ENCODE results near the gene HSD11B1L. TPM values are rescaled to one million over a fixed set of nuclear protein-coding genes. Genes with fewer than 3 reads are reported as not detected.
A peak's percentile ranks its signal among the peaks of the same experiment; 100 is the strongest.
"Not testable (repeated sequence)": the region's sequence is repeated elsewhere in the genome, so short reads cannot be mapped to it uniquely, and the experiment has no call there.

HSD11B1L gene
- total RNA-seq, 1 donor from 2014 or later, result 20.2 TPM

- DNase-seq (ENCODE audit: extremely low read depth, low read depth, low spot score), result peak; percentile 34
Observed at GRCh38 chr19:5686647-5687359, 6.0 kb downstream of the HSD11B1L start.

GRCh38 chr19:5687360-5688198 lies 6.8 kb downstream of the HSD11B1L start:
- DNase-seq (ENCODE audit: extremely low read depth, low read depth, low spot score), result no peak

GRCh38 chr19:5688262-5688881 lies 7.5 kb downstream of the HSD11B1L start:
- not testable (repeated sequence) for DNase-seq (ENCODE audit: extremely low read depth, low read depth, low spot score)

- DNase-seq (ENCODE audit: extremely low read depth, low read depth, low spot score), result peak; percentile 78
Observed at GRCh38 chr19:5690125-5690954, 9.5 kb downstream of the HSD11B1L start, which contains the start of gene RPL36. TSS of gene RPL36 (plus strand) at chr19:5690295. CDS start at chr19:5690508, 213 bp downstream.

- DNase-seq (ENCODE audit: extremely low read depth, low read depth, low spot score), result no peak
Observed at GRCh38 chr19:5690955-5691821, 10.4 kb downstream of the HSD11B1L start.

- DNase-seq (ENCODE audit: extremely low read depth, low read depth, low spot score), result no peak
Observed at GRCh38 chr19:5691822-5692722, 11.2 kb downstream of the HSD11B1L start.

- no peak for DNase-seq (ENCODE audit: extremely low read depth, low read depth, low spot score)
Observed at GRCh38 chr19:5692723-5693194, 11.9 kb downstream of the HSD11B1L start.

- no peak for DNase-seq (ENCODE audit: extremely low read depth, low read depth, low spot score)
Observed at GRCh38 chr19:5693195-5694166, 12.7 kb downstream of the HSD11B1L start.

- DNase-seq (ENCODE audit: extremely low read depth, low read depth, low spot score), result no peak
Observed at GRCh38 chr19:5694167-5694955, 13.5 kb downstream of the HSD11B1L start.

- no peak for DNase-seq (ENCODE audit: extremely low read depth, low read depth, low spot score)
Observed at GRCh38 chr19:5694956-5695648, 14.3 kb downstream of the HSD11B1L start.

GRCh38 chr19:5695649-5696195 lies 14.9 kb downstream of the HSD11B1L start:
- DNase-seq (ENCODE audit: extremely low read depth, low read depth, low spot score), result no peak

- no peak for DNase-seq (ENCODE audit: extremely low read depth, low read depth, low spot score)
Observed at GRCh38 chr19:5696196-5697021, 15.6 kb downstream of the HSD11B1L start.

GRCh38 chr19:5697022-5697889 lies 16.4 kb downstream of the HSD11B1L start:
- DNase-seq (ENCODE audit: extremely low read depth, low read depth, low spot score), result no peak

Data from glomerular endothelial cell (primary cell).